Measurements from ENCODE around the gene C5orf58. TPM values are rescaled to one million over a fixed set of nuclear protein-coding genes. Genes with fewer than 3 reads are reported as not detected.

Gene C5orf58
- total RNA-seq, 6 experiments from 2014 or later, result not detected

- Mint-ChIP-seq H3K4me3 (no peak overlapping the region), H3K4me1 (ENCODE audit: low read depth) (no peaks in the 10 kb centered on the region), H3K9me3 (no peaks in the 10 kb centered on the region), H3K36me3 (ENCODE audit: low read depth) (no peaks in the 10 kb centered on the region), H3K27ac (no peak overlapping the region), H3K27me3 (ENCODE audit: insufficient read depth) (peaks cover 20% of the 10 kb centered on the region)
- no peak for DNase-seq
- TF ChIP-seq, protein P1, sequence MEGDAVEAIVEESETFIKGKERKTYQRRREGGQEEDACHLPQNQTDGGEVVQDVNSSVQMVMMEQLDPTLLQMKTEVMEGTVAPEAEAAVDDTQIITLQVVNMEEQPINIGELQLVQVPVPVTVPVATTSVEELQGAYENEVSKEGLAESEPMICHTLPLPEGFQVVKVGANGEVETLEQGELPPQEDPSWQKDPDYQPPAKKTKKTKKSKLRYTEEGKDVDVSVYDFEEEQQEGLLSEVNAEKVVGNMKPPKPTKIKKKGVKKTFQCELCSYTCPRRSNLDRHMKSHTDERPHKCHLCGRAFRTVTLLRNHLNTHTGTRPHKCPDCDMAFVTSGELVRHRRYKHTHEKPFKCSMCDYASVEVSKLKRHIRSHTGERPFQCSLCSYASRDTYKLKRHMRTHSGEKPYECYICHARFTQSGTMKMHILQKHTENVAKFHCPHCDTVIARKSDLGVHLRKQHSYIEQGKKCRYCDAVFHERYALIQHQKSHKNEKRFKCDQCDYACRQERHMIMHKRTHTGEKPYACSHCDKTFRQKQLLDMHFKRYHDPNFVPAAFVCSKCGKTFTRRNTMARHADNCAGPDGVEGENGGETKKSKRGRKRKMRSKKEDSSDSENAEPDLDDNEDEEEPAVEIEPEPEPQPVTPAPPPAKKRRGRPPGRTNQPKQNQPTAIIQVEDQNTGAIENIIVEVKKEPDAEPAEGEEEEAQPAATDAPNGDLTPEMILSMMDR (IDR thresholded peaks at IDR 0.05), result no peak
Measured at GRCh38 chr5:170190436-170191134, 42.2 kb upstream of the C5orf58 start.

- Mint-ChIP-seq H3K36me3 (ENCODE audit: low read depth) (no peaks in the 10 kb centered on the region), H3K9me3 (no peaks in the 10 kb centered on the region), H3K4me1 (ENCODE audit: low read depth) (no peaks in the 10 kb centered on the region), H3K27ac (no peak overlapping the region), H3K27me3 (ENCODE audit: insufficient read depth) (peaks cover 27% of the 10 kb centered on the region), H3K4me3 (no peak overlapping the region)
- TF ChIP-seq, protein P1 (IDR thresholded peaks at IDR 0.05), result no peak
- no peak for DNase-seq
Measured at GRCh38 chr5:170192829-170193228, 40.0 kb upstream of the C5orf58 start.

GRCh38 chr5:170195961-170196360 lies 36.8 kb upstream of the C5orf58 start:
- Mint-ChIP-seq H3K27me3 (ENCODE audit: insufficient read depth) (peaks cover 21% of the 10 kb centered on the region), H3K36me3 (ENCODE audit: low read depth) (no peaks in the 10 kb centered on the region), H3K4me3 (no peak overlapping the region), H3K27ac (no peak overlapping the region), H3K9me3 (no peaks in the 10 kb centered on the region), H3K4me1 (ENCODE audit: low read depth) (no peaks in the 10 kb centered on the region)
- TF ChIP-seq, protein P1 (IDR thresholded peaks at IDR 0.05), result no peak
- no peak for DNase-seq

DNA sequence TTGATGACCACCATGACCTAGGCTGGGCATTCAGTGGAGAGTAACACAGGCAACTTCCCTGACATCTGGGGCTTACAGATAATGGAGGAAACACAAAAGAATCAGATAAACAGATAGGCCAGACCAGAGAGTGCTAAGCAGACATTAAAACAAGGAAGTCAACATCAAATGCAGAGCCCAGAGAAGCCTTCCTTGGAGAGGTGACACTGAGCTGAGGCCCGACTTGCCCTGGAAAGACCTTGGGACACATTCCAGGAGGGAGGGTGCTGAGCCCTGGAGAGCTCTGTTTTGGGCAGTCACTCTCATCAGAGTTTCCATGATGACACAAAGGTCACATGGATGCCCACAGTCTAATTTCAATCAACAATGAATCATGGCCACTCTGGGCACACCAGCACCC lies 31.9 kb upstream of the C5orf58 start:
- DNase-seq, result no peak
- Mint-ChIP-seq H3K27me3 (ENCODE audit: insufficient read depth) (peaks cover 23% of the 10 kb centered on the region), H3K4me3 (no peak overlapping the region), H3K36me3 (ENCODE audit: low read depth) (no peaks in the 10 kb centered on the region), H3K4me1 (ENCODE audit: low read depth) (no peaks in the 10 kb centered on the region), H3K27ac (no peak overlapping the region), H3K9me3 (no peaks in the 10 kb centered on the region)
- TF ChIP-seq, protein P1 (IDR thresholded peaks at IDR 0.05), result no peak

DNA sequence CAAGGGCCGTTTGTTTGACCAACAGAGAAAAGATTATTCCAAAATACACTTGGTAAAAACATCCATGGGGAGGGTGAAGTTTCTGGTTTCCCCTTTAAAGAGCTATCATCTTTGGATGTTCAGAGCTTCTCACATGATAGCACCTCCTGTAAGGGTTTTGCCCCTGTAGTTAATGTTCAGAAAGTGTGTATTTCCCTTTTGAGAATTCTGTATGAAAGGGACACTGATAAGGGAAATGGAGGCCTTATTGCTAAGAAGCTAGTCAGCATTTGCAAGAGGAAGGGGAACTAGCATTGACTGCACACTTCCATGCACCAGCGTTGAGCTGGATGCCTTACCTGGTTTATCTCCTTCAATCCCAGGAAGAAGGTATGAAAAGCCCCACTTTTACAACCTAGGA lies 31.5 kb upstream of the C5orf58 start:
- H3K36me3 Mint-ChIP-seq (ENCODE audit: low read depth), result no peaks in the 10 kb centered on the region
- no peak overlapping the region for H3K4me3 Mint-ChIP-seq
- H3K27ac Mint-ChIP-seq, result no peak overlapping the region
- TF ChIP-seq, protein P1 (IDR thresholded peaks at IDR 0.05), result no peak
- H3K4me1 Mint-ChIP-seq (ENCODE audit: low read depth), result no peaks in the 10 kb centered on the region
- H3K27me3 Mint-ChIP-seq (ENCODE audit: insufficient read depth), result peaks cover 20% of the 10 kb centered on the region
- no peak for DNase-seq
- H3K9me3 Mint-ChIP-seq, result no peaks in the 10 kb centered on the region
